Suprapubic skin (tissue), 4 donors: ENCODE data around the gene WBP2NL. TPM values are rescaled to one million over a fixed set of nuclear protein-coding genes. Genes with fewer than 3 reads are reported as not detected.
A peak's percentile ranks its signal among the peaks of the same experiment; 100 is the strongest.

Source experiments
- DNase-seq, 2 donors: peaks; one replicate each; pipeline ENCODE4 v3.0.0-alpha.2; 2019; ENCODE audit warnings: low spot score in 2 of 2
- H3K27ac ChIP-seq: fragments of 200-600 bp; sonication (generic); one replicate; pipeline ENCODE4 v1.5.1; 2019
- H3K27me3 ChIP-seq: fragments of 200-600 bp; sonication (generic); one replicate; pipeline ENCODE4 v1.5.1; 2019
- H3K36me3 ChIP-seq: fragments of 200-600 bp; sonication (generic); one replicate; pipeline ENCODE4 v1.5.1; 2019
- H3K4me1 ChIP-seq: fragments of 200-600 bp; sonication (generic); one replicate; pipeline ENCODE4 v1.5.1; 2019
- H3K4me3 ChIP-seq: fragments of 200-600 bp; sonication (generic); one replicate; pipeline ENCODE4 v1.5.1; 2019; ENCODE audit warnings: mild to moderate bottlenecking
- H3K9me3 ChIP-seq: fragments of 200-600 bp; sonication (generic); one replicate; pipeline ENCODE4 v1.5.1; 2019
- CTCF ChIP-seq, 2 donors: fragments of 200-600 bp in 1 of 2; fragments of 450-650 bp in 1 of 2; sonication (generic) in 1 of 2; IDR thresholded peaks; one replicate each; pipeline ENCODE4 v1.5.1; 2016 to 2019; ENCODE audit warnings: antibody characterized with exemption in 2 of 2, mild to moderate bottlenecking in 1 of 2, moderate library complexity in 1 of 2
- EP300 ChIP-seq: sonication (generic); formaldehyde crosslinking; IDR thresholded peaks from one replicate; pipeline ENCODE4 v1.6.1; 2017; ENCODE audit warnings: antibody characterized with exemption
- POLR2A ChIP-seq, 2 donors: fragments of 450-650 bp; IDR thresholded peaks; one replicate each; pipeline ENCODE4 v1.6.1; 2017; ENCODE audit warnings: antibody characterized with exemption in 2 of 2, mild to moderate bottlenecking in 2 of 2, moderate library complexity in 2 of 2
- POLR2AphosphoS5 ChIP-seq, 3 donors: sonication (generic); formaldehyde crosslinking; IDR thresholded peaks; one replicate each; pipeline ENCODE4 v1.6.1; 2017; ENCODE audit warnings: antibody characterized with exemption in 3 of 3
- WGBS: methylation state at CpG from one replicate; pipeline ENCODE4 v1.1.5; 2018; 5-methylcytosine and 5-hydroxymethylcytosine counted together
- total RNA-seq, 4 donors: library from RNA; depleted of rRNA; stranded (reverse); fragments of >200 nt; gene quantifications; one replicate each; pipeline ENCODE4 v1.1.0, GENCODE V29; 2016

The WBP2NL gene
- total RNA-seq, 4 donors from 2014 or later: 0.76 to 9.6 (median 5.4) TPM

- no peak for TF ChIP-seq POLR2AphosphoS5 (IDR thresholded peaks at IDR 0.05)
- Histone ChIP-seq H3K36me3 (no peaks in the 10 kb centered on the region), H3K9me3 (no peaks in the 10 kb centered on the region), H3K4me3 (no peak overlapping the region), H3K4me1 (no peaks in the 10 kb centered on the region), H3K27me3 (no peaks in the 10 kb centered on the region), H3K27ac (no peak overlapping the region)
- DNase-seq: peak; percentile 35 to 74
- WGBS: 96% methylated on average over 5 of the region's 5 CpGs
Measured at GRCh38 chr22:41992496-41992895, 6.1 kb upstream of the WBP2NL start.

GRCh38 chr22:41995211-41995610, 3.4 kb upstream of the WBP2NL start:
- Histone ChIP-seq H3K36me3 (no peaks in the 10 kb centered on the region), H3K27ac (no peak overlapping the region), H3K9me3 (no peaks in the 10 kb centered on the region), H3K4me1 (peaks cover 13% of the 10 kb centered on the region), H3K4me3 (no peak overlapping the region), H3K27me3 (no peaks in the 10 kb centered on the region)
- 79% methylated on average over 3 of the region's 3 CpGs for WGBS
- DNase-seq: peak; percentile 5 to 20
- TF ChIP-seq POLR2AphosphoS5 (IDR thresholded peaks at IDR 0.05) (no peak), CTCF (IDR thresholded peaks at IDR 0.05) (no peak), POLR2A (IDR thresholded peaks at IDR 0.05) (no peak), EP300 (no peak)

GRCh38 chr22:41996826-41997225, 1.8 kb upstream of the WBP2NL start:
- WGBS: 86% methylated on average over 5 of the region's 5 CpGs

GRCh38 chr22:42000466-42000865, 1.9 kb downstream of the WBP2NL start:
- TF ChIP-seq EP300: no peak
- no peak for TF ChIP-seq POLR2A (IDR thresholded peaks at IDR 0.05)
- TF ChIP-seq POLR2AphosphoS5 (IDR thresholded peaks at IDR 0.05): no peak
- Histone ChIP-seq H3K4me1 (peaks cover 13% of the 10 kb centered on the region), H3K27ac (no peak overlapping the region), H3K36me3 (no peaks in the 10 kb centered on the region), H3K4me3 (no peak overlapping the region), H3K27me3 (no peaks in the 10 kb centered on the region), H3K9me3 (no peaks in the 10 kb centered on the region)
- WGBS: 97% methylated on average over 8 of the region's 8 CpGs
- DNase-seq: peak in 1 of 2 donors; percentile 34

More at GRCh38 chr22:41996826-41997225, 1.8 kb upstream of the WBP2NL start:
- H3K36me3 ChIP-seq: no peaks in the 10 kb centered on the region
- H3K27ac ChIP-seq: no peak overlapping the region
- DNase-seq: peak; percentile 41 to 43
- TF ChIP-seq CTCF (IDR thresholded peaks at IDR 0.05) (no peak), POLR2A (IDR thresholded peaks at IDR 0.05) (no peak), POLR2AphosphoS5 (IDR thresholded peaks at IDR 0.05) (no peak), EP300 (no peak)
- H3K9me3 ChIP-seq: no peaks in the 10 kb centered on the region
- H3K4me1 ChIP-seq: peaks cover 13% of the 10 kb centered on the region
- no peak overlapping the region for H3K4me3 ChIP-seq
- H3K27me3 ChIP-seq: no peaks in the 10 kb centered on the region

- no peaks in the 10 kb centered on the region for H3K27me3 ChIP-seq
- 76% methylated on average over 8 of the region's 8 CpGs for whole genome bisulfite sequencing
- TF ChIP-seq POLR2AphosphoS5 (IDR thresholded peaks at IDR 0.05): no peak
- no peak for TF ChIP-seq POLR2A (IDR thresholded peaks at IDR 0.05)
- no peak for TF ChIP-seq EP300
- no peak for TF ChIP-seq CTCF (IDR thresholded peaks at IDR 0.05)
- H3K9me3 ChIP-seq: no peaks in the 10 kb centered on the region
- peaks cover 13% of the 10 kb centered on the region for H3K4me1 ChIP-seq
- H3K4me3 ChIP-seq: no peak overlapping the region
- H3K36me3 ChIP-seq: no peaks in the 10 kb centered on the region
- no peak for DNase-seq
- no peak overlapping the region for H3K27ac ChIP-seq
Measured at GRCh38 chr22:42001121-42001520, 2.5 kb downstream of the WBP2NL start.

- no peaks in the 10 kb centered on the region for H3K27me3 ChIP-seq
- H3K9me3 ChIP-seq: no peaks in the 10 kb centered on the region
- H3K36me3 ChIP-seq: no peaks in the 10 kb centered on the region
- no peak for TF ChIP-seq POLR2A (IDR thresholded peaks at IDR 0.05)
- no peak for TF ChIP-seq EP300
- no peak for TF ChIP-seq POLR2AphosphoS5 (IDR thresholded peaks at IDR 0.05)
- TF ChIP-seq CTCF (IDR thresholded peaks at IDR 0.05): no peak
- H3K27ac ChIP-seq: no peak overlapping the region
- no peak overlapping the region for H3K4me3 ChIP-seq
- H3K4me1 ChIP-seq: peaks cover 13% of the 10 kb centered on the region
- WGBS: 98% methylated on average over 12 of the region's 12 CpGs
- DNase-seq: peak in 1 of 2 donors; percentile 24
Measured at GRCh38 chr22:42001706-42002105, 3.1 kb downstream of the WBP2NL start.
